Measurements from ENCODE around the gene NOSIP. TPM values are rescaled to one million over a fixed set of nuclear protein-coding genes. Genes with fewer than 3 reads are reported as not detected.
"Not testable (repeated sequence)": the region's sequence is repeated elsewhere in the genome, so short reads cannot be mapped to it uniquely, and the experiment has no call there.

Gene NOSIP
- 10 to 100 TPM; 44.8 to 70.1 (median 58.7) TPM for total RNA-seq
- 10 to 100 TPM; 31.0 to 65.0 TPM for polyA plus RNA-seq
- long read RNA-seq, donor 1, transcript NOSIP-204 (9 exons, 1,005 nt) = major isoform, 22 of 32 reads
- long read RNA-seq, donor 1, partial matches to known transcripts = 3 of 32 reads
- long read RNA-seq, donor 1, other reads (novel, unspliced or antisense) = 3 of 32 reads
- long read RNA-seq, donor 2, transcript NOSIP-204 (9 exons, 1,005 nt) = major isoform, 17 of 70 reads
- long read RNA-seq, donor 2, partial matches to known transcripts = 50 of 70 reads
- long read RNA-seq, donor 2, other reads (novel, unspliced or antisense) = 0 of 70 reads
- long read RNA-seq, donor 3, transcript NOSIP-204 (9 exons, 1,005 nt) = major isoform, 17 of 28 reads
- long read RNA-seq, donor 3, partial matches to known transcripts = 2 of 28 reads
- long read RNA-seq, donor 3, other reads (novel, unspliced or antisense) = 7 of 28 reads

- Histone ChIP-seq H3K27me3 (no peaks in the 10 kb centered on the region), H3K27ac (peak within 1 kb of the TSS in 1 of 2 donors; percentile 50), H3K36me3 (no peaks in the 10 kb centered on the region), H3K4me1 (ENCODE audit: insufficient read depth) (peaks cover 2% of the 10 kb centered on the region), H3K4me3 (peak within 1 kb of the TSS; percentile 58), H3K9me3 (no peaks in the 10 kb centered on the region)
- DNase-seq = peak; percentile 94 to 95 (median 95)
- TF ChIP-seq CTCF (IDR thresholded peaks at IDR 0.05) = no peak
- TF ChIP-seq POLR2A (IDR thresholded peaks at IDR 0.05) = peak; percentile 76
- intact Hi-C loops (cut with DNase I) = no loop called here
- WGBS, 3 donors = 2% methylated on average over 31 of the region's 31 CpGs
Observed at GRCh38 chr19:49580264-49581006, at the start of gene NOSIP. NOSIP (minus strand) TSS chr19:49580556; CDS start chr19:49560691, 19,865 bp downstream.

GRCh38 chr19:49629659-49630058 is 49.3 kb upstream of the NOSIP start:
- intact Hi-C loops (cut with DNase I) = no loop called here
- no peak for DNase-seq
- 83 to 93% (median 90%) methylated on average over 9 of the region's 9 CpGs for WGBS, 3 donors
- H3K27ac ChIP-seq = no peak overlapping the region
- TF ChIP-seq POLR2A (IDR thresholded peaks at IDR 0.05) (no peak), CTCF (IDR thresholded peaks at IDR 0.05) (no peak), EP300 (IDR thresholded peaks at IDR 0.05) (no peak)
- no peaks in the 10 kb centered on the region for H3K9me3 ChIP-seq
- no peaks in the 10 kb centered on the region for H3K4me1 ChIP-seq (ENCODE audit: insufficient read depth)
- H3K4me3 ChIP-seq = no peak overlapping the region
- H3K27me3 ChIP-seq = no peaks in the 10 kb centered on the region
- H3K36me3 ChIP-seq = no peaks in the 10 kb centered on the region

GRCh38 chr19:49626226-49626625 is 45.9 kb upstream of the NOSIP start:
- Histone ChIP-seq H3K27me3 (no peaks in the 10 kb centered on the region), H3K9me3 (no peaks in the 10 kb centered on the region), H3K36me3 (no peaks in the 10 kb centered on the region), H3K27ac (no peak overlapping the region), H3K4me3 (no peak overlapping the region), H3K4me1 (ENCODE audit: insufficient read depth) (no peaks in the 10 kb centered on the region)
- TF ChIP-seq EP300 (IDR thresholded peaks at IDR 0.05) (no peak), CTCF (IDR thresholded peaks at IDR 0.05) (no peak), POLR2A (IDR thresholded peaks at IDR 0.05) (no peak)
- intact Hi-C loops (cut with DNase I) = no loop called here
- DNase-seq = no peak
- 65 to 72% (median 66%) methylated on average over 11 of the region's 11 CpGs for WGBS, 3 donors

- 52 to 64% (median 54%) methylated on average over 27 of the region's 27 CpGs for WGBS, 3 donors
- Histone ChIP-seq H3K27me3 (no peaks in the 10 kb centered on the region), H3K36me3 (no peaks in the 10 kb centered on the region), H3K9me3 (no peaks in the 10 kb centered on the region), H3K4me1 (ENCODE audit: insufficient read depth) (no peaks in the 10 kb centered on the region), H3K4me3 (no peak overlapping the region), H3K27ac (no peak overlapping the region)
- DNase-seq = no peak
- TF ChIP-seq EP300 (IDR thresholded peaks at IDR 0.05) = no peak
- TF ChIP-seq CTCF (IDR thresholded peaks at IDR 0.05) = no peak
- no peak for TF ChIP-seq POLR2A (IDR thresholded peaks at IDR 0.05)
- intact Hi-C loops (cut with DNase I) = no loop called here
Observed at GRCh38 chr19:49624967-49625910, 44.9 kb upstream of the NOSIP start.

- intact Hi-C loops (cut with DNase I); H3K36me3 ChIP-seq; H3K4me3 ChIP-seq; H3K9me3 ChIP-seq; H3K4me1 ChIP-seq (ENCODE audit: insufficient read depth); H3K27ac ChIP-seq; DNase-seq; H3K27me3 ChIP-seq: not testable (repeated sequence)
- WGBS, 3 donors = 91 to 92% (median 92%) methylated on average over 13 of the region's 13 CpGs
Observed at GRCh38 chr19:49617860-49618259, 37.5 kb upstream of the NOSIP start.
